GM19395 (cell line): ENCODE measurements around the gene CBFA2T2.

Experiments used
- ATAC-seq: cut with Tn5 transposase; IDR thresholded peaks from one replicate; pipeline ENCODE4 v1.9.1; 2021; ENCODE audit warnings: mild to moderate bottlenecking, moderate library complexity; ENCODE audit not compliant: unreplicated experiment

Gene CBFA2T2

DNA sequence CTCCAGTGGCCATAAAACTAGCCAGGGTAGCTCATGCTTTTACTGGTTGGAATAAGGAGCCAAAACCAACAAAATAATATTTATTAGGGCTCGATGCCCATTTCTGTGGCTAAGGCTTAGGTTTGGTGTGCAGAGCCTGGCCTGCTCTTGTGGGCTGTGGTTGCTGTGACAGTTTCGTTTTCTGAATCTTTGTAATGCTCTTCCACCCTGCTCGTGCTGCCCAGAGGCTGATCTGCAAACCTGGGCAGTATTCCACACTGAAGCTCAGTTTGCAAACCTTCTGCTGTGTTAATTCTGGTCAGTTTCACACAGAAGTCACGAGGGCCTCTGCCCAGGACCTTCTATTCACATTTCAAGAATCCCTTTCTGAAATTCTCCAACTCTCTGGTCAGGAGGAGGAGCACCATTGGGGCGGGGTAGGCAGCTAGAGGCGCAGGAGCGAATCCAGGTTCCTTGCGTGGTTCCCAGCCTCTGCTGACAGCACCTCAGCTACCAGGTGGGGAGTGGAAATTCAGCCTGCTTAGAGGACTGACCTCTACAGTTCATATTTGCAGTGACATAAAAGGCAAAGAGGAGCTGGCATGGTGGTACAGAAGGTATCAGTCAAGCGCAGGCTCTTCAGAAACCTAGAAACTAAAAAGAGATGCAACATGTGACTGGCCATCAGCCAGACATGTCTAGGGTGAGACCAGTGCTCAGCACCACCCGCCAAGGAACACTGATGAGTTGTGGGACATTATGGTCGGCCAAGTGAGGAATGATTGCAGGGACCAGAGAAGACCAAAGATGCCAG, 157.9 kb downstream of the CBFA2T2 start:
- peak; percentile 84 for ATAC-seq

DNA sequence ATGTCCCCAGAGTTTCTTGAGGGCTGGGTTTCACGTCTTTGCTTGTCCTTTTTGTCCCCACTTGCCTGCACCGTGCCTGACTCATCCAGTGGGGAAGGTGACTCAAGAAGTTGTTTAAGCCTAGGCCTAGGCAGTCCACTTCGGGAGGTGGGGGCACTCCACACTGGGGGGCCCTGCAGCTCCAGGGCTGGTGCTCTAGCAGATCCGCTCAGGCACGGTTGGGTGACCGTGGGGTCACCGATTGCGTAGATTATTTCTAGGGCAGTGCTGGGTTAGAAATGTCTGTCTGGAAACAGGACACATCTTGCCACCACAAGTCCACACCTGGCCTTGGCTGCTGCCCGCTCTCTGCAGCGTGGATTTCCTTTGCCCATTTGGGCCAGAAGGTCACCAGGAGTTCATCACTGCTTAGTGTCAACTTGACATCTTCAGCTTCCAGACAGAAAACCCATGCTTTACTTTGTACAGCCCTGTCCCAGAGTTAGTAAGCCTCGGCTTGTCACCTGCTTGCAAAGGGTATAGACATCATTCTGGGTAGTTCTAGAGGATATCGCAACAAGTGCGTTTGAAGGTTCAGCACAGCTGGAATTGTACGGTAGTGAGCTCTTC, 158.6 kb downstream of the CBFA2T2 start:
- ATAC-seq: no peak

DNA sequence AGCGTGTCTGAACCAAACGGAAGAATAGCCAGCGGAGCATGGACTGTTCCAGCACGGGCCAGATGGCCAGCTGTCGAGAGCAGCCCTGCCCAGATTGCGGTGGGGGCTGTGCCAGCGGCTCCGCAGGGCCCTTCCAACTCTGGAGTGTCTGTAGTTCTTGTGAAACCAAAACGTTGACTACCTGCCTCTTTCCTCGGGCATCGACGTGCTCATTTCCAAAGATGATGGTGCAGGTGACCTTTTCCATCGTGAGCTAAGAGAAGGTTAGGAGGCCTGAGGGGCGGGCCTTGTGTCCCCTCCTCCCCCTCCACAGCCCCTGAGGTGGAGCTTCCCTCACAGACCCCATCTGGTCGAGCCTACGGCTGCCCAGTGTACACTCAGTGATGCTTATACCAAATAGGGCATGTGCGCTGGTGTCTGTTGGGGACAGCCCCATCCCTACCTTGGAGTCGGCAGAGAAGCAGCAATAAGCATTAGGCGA, 159.3 kb downstream of the CBFA2T2 start:
- no peak for ATAC-seq

DNA sequence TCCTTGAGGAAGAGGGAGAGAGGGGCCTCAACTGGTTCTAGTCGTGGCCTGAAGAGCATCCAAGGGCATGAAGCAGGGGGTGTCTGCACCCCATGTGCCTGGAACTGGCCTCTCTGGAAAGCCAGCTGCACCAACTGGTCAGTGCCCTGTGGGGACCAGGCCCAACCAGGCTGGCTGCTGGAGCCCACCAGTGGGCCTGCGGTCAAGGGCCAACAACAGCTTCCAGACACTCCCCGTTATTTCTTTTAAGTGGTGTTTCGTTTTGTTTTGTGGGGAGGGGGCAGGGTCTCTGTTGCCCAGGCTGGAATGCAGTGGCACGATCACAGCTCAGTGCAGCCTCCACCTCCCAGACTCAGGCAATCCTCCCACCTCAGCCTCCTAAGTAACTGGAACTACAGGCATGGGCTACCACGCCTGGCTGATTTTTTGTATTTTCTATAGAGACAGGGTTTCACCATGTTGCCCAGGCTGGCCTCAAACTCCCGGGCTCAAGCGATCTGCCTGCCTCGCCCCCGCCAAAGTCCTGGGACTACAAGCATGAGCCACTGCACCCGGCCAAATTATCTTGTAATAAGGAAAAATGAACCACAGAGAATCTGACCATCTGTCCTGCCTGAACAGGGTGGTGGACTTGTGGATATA, 160.3 kb downstream of the CBFA2T2 start:
- no peak for ATAC-seq

DNA sequence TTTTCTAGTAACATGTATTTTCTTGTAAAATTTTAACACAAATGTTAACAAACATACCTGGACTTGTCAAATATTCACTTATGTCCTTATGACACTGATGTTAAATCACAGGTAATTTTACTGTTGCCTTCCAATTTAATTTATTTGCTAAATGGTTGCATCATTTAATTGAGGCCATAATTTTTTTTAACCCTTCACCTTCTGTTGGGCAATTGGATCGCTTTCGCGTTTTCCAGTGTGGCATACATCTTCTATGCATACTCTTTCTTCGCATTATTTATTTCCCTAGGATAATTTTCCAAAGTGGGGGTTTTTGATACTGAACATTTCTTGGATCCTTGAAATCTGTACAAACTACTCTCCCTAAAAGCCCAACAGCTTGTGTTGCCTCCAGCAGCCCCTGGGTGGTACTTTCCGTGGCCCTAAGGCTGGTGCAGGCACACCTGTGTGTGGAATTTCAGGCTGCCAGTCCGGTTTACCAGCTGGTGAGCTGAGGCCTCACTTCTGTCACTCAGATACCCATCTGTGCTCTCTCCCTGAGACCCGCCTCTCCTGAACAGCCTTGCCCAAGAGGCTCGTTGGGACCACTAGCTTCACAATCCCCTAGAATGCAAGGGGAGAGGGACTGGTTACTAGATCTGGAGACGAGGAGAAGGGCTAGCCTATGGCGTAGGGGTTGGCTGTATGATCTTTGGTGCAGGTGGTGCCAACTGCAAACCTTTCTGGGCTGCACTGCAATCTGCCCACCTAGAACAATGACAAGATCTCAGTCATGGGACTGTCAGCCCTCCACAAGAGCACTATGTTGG, 161.1 kb downstream of the CBFA2T2 start:
- ATAC-seq: no peak

DNA sequence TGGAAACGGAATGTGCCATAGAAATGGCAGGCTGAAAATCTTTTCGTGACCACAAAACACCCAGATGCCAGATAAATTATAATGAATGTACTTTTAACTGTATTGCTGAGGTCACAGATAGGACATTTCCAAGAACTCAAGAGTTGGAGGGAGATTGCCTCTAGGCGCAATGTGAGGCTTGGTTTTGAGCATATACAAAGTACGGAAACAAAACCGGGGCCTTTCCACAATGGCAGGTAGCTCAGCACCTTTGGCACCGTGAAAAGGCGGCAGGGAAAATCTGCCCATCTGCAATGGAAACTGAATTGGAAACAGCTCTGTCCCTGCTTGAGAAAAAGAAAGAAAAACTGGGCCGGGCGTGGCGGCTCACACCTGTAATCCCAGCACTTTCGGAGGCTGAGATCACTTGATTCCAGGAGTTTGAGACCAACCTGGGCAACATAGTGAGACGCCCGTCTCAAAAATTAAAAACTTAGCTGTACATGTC, 161.7 kb downstream of the CBFA2T2 start:
- no peak for ATAC-seq

DNA sequence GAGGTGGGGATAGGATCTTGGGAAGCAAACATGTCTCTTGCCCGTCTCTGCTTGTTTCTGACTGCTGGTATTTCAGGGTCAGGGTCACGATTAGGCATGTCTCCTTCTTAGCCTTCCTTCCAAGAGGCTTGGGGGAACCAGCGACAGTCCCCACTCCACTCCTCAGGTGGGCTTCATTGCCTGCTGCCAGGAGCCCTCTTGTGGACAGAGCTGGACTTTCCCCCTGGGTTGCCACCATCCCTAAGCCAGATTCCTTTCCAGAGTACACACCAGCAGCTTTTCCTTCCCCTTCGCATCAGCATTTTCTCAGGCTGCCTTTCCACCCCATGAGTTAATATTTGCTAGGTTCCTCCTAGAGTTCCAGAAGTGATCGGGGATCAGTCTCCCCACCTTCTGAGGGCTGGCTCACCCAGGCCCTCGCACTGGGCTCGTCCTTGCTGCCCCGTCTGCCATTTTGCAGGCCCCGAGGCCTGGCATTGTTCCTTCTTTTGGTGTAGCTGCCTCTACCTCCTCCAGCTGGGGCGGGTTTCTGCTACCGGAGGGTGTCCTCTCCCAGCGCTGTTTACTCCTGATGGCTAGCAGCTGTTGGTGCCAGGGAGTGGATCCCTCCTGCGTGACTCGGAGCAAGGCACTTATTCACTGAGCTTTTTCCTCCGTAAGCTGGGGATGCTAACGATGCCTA, 163.5 kb downstream of the CBFA2T2 start:
- ATAC-seq: no peak

DNA sequence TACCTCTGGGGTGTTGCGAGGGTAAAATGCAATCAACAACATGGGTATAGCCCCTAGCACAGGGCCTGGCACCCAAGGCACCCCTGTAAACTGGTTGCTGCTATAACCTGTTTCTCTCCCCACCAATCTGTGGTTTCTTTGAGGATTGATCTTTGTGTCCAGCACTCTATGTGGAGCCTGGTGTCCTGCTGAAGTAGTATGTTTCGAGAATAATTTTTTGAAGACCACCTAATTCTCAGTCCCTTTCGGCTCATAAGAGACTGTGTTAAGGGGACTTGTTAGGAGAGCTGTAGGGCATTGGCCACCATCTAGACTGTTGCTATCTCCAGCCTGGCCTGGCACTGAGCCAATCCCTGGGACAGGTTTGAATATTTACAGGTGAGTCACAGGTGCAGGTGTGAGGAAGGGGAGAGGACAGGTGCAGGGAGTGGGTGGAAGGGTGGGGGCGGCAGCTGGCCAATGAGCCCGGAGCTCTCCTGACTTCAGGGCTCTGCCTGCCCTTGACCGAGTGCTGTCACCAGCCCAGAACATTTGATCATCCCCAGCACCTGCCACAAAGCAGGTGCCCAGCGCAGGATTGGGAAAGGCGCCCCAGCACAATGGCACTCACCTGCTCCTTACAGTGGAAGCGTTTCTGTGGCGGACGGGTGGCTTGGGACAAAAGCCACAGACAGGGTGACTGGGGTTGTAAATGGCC, 164.2 kb downstream of the CBFA2T2 start:
- no peak for ATAC-seq

DNA sequence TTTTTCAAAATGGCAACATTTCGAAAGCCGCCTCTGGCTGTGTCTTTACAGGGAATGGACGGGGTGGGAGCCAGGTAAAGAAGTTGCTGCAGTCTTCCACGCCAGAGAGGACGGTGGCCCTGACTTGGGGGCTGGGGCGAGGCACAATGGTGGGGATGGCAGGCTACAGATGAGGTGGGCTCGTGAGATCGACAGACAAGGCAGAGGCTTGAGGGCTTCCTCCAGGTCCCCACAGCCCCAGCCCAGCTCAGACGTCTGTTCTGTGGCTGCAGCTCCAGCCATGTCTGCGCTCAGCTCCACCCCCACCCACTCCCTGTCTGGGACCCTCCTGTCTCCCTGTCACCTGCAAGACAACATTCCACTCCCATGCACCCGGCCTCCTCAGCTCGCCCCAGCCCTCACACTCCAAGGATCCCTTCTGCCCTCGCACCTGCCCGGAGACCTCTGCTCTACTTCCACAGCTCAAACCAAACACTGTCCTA, 164.8 kb downstream of the CBFA2T2 start:
- no peak for ATAC-seq

DNA sequence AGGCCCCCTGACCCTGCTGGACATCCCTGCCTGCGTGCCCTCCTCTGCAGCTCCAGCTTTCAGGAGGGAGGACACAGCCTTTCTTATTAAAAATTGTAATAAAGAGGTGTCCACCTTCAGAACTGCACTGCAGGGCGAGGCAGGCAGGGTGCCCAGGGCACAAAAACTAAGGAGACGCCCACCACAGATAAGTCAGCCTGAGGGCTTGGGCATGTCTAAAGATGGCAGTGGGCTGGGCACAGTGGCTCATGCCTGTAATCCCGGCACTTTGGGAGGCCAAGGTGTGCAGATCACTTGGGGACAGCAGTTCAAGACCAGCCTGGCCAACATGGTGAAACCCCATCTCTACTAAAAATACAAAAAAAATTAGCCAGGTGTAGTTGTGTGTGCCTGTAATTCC, 165.3 kb downstream of the CBFA2T2 start:
- ATAC-seq: no peak

DNA sequence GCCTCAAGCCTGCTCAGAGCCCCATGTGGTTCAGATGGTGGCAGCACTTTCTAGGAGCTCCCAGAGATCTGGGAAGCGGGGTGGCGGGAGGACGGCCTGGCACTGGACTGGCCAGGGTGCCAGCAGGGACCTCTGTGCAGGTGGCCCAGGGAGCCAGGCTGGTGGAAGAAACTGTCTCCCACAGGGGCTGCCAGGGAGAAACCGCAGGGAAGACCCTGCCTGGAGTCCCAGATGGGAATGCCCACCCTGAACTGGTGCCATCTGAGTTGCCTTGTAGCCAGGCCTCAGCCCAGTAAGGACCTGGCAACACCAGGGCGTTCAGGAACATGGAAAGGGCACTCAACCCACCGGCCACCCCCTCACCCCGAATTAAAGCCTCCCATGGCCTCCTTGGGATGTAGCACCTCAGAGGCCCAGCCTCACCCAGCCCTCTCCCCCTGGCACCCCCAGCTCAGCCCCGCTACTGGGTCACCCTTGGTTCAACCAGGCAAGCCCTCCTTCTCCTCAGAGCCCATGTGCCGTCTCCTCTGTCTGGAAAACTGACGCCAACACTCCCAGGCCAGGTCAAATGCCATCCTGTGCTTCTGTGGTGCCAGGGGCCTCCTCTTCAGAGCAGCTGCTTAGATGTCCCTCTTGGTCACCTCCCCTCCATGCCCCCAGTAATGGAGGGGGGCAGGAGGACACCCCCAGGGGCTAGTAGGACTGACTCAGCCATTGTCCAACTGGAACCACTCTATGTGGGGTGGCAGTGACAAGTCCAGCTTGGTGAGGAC, 166.3 kb downstream of the CBFA2T2 start:
- no peak for ATAC-seq

DNA sequence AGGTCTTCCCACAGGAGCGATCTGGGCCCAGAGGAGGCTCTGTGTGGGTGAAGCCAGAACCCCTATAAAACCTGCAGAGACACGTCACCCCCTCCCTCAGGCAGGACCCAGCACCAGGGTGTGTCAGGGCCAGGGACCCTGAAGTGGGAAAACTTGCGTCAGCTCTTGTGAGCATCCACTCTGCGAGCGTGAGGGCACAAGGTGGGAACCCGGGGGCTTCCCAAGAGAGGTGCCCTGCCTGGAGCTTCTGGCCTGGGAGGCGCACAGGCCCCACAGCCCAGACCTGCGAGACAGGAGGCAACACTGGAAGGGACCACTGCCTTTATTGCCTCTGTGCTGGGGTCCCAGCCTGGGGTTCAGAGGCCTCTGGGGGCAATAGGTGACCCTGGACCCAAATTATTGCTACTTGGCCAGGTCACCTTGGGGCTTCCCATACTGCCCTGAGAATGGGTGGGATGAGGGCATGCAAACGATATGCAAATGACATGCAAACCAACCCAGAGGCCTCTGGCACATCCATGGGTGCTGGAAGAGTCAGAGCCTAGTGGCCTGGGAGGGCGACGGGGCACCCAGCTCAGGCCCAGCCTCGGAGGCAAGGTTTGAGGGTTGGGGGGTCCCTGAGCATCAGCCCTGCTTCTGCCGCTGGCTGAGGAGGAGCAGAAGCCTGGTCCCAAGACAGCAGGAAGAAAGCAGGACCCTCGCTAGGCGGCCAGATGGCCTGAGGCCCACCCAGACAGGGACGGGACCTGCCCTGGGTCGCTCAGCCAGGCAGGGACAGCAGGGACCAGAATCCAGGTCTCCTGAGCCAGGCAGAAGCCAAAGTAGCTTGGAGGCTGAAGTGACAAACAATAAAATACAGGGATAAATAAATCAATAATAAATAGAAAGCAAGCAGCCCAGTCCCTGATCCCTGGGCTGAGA, 167.1 kb downstream of the CBFA2T2 start:
- ATAC-seq: no peak

DNA sequence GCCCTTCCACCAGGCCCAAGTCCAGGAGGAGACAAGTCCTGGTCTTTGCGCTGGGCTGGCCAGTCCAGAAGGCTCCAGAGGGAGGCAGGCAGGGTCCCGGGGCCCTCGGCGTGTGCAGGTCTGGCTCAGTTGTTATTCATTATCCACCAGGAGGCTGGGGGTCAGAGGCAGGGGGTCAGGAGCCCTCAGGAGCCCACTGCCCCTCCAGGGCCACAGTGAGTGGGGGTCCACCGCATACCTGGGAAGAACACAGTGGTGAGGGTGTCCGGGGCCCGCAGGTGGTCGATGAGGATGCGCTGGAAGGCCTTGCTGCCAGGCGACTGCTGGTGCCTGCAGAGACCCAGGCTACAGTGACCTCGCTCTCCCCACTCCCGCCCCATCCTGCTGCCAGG, 167.8 kb downstream of the CBFA2T2 start:
- no peak for ATAC-seq

DNA sequence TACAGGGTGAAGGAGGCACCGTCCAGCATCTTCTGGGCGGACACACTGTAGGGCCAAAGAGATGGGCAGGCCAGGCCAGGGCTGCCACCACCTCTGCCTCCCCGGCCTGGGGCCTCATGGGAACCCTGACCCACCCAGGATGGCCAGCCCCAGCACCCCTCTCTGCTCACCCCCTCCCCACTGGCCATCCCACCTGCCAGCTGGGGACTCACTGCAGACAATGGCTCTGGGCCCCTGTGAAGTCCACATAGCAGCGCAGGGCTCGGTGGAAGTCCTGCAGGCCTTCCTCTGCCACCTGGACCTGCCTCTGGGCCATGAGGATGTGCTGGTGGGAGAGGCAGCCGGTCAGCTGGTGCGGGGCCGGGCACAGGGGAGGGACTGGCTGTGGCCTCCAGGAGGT, 168.6 kb downstream of the CBFA2T2 start:
- ATAC-seq: no peak

DNA sequence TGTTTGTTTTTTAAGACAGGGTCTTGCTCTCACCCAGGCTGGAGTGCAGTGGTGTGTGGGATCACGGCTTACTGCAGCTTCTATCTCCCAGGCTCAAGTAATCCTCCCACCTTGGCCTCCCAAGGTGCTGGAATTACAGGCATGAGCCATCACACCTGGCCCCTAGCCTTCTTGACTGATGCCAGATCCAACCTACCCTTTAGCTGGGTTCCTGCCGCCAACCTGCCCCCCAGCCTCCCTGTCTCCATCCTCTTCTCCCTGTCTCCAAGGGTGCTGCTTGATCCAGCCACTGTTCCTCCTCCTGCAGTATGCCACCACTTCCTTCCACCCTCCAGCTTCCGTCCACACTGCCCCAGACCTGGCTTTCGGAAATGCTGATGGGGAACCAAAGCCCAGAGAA, 169.0 kb downstream of the CBFA2T2 start:
- no peak for ATAC-seq

DNA sequence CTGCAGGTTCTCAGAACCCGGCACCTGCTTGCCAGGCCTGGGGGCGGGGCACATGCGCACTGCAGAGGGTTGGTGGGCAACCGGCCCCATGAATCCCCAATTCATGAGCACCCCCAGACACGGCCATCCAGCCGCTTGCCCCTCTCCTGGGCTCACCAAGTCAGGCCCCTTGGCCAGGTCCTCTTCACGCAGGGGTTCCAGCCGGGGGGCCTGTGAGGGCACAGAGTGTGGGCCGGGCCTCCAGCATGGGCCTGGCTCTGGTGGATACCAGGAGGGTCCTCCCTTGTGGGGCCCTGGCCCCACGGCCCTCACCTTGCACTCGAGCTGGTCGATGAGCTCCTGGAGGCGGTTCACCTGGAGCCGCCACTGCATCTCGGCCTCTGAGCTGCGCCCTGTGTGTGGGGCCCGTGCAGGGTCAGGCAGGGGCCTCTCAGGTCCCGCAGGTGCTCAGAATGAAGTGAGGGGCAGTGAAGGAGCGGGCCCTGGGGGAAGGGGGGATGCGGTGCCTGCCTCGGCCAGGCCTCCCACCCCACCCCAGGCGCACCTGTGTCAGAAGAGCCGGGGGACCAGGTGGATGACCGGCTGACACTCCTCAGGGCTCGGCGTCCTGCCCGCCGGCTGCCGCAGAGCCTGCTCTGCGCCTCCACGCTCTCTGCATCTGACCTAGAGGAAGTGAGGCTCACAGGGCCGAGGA, 169.6 kb downstream of the CBFA2T2 start:
- no peak for ATAC-seq

DNA sequence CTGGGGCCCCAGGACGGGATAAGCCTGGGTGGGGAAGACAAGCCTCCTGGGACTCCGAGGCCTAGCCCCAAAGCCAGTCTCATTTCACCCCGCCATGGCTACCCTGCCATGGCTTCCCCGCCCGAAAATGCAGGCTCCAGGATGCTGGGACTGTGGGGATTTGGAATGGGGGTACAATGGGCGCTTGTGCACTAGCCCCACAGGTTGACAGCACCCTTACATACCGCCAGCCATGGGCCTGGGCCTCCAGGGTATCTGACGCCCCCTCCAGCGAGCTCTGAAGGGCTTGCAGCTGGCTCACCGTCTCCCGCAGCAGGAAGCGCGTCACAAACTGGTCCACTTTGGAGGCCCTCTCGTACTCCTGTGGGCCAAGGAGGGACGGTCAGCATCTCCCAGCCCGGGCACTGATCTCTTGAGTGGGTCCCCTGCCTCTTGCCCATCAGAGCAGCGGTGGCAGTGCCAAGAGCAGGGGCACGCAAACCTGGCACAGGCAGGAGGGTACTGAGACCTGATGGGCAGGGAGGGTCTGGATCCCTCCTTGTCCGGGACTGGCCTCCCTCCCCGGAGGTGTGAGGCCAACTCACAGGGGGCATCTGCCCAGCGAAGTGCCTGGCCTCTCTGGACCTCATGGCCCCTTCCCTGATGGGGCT, 170.3 kb downstream of the CBFA2T2 start:
- ATAC-seq: no peak
